D341Med (cell line): Measurements from ENCODE around the gene GGTLC2.
A peak's percentile ranks its signal among the peaks of the same experiment; 100 is the strongest.
"Not testable (repeated sequence)": the region's sequence is repeated elsewhere in the genome, so short reads cannot be mapped to it uniquely, and the experiment has no call there.

ENCODE experiments used
- DNase-seq: peaks from one replicate; pipeline ENCODE4 v3.0.0; 2012; ENCODE audit warnings: low spot score

GGTLC2 gene

GRCh38 chr22:22644314-22644713, at the start of gene GGTLC2:
Gene GGTLC2 (plus strand): TSS chr22:22644614. CDS start chr22:22646346, 1,732 bp downstream.
- not testable (repeated sequence) for DNase-seq

DNA sequence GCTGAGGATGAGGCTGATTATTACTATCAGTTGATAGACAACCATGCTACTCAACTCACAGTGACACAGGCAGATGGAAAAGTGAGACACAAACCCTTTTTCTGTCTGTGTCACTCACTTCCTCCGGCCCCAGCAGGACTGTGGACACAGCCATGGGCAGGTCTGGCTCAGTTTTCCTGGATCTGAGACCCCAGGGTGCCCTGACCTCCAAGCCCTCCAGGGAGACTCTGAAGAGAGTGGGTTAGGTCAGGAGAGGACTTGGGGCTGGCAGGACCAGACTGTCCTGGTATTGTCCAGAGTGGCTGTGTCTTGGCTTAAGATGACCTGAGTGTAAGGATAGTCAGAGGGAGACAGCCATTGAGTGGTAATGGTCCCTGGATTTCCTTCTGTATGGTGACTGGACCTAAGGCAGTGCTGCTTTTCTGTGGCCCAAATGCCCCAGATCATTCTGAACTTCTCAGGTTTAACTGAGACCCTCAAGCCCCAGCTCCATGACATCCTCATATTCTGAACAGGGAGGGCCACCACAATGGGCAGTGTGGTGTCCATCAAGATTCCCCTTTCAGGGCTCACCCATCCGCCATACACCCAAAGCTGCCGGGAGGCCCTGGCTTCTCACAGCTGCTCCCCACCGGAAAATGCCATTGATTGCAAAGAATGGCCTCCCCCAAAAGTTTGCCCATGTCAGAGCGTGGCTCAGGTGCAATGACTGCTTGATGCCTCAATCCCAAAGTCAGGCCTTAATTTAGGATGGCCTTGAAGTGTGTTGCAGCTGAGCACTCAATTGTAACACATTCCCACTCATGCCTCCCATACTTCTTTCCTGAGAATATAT, 49.2 kb upstream of the GGTLC2 start:
- no peak for DNase-seq

GRCh38 chr22:22598144-22598543, 46.3 kb upstream of the GGTLC2 start:
- no peak for DNase-seq

- DNase-seq = no peak
These were observed 45.2 kb upstream of the GGTLC2 start for GRCh38 chr22:22599248-22599647.

DNA sequence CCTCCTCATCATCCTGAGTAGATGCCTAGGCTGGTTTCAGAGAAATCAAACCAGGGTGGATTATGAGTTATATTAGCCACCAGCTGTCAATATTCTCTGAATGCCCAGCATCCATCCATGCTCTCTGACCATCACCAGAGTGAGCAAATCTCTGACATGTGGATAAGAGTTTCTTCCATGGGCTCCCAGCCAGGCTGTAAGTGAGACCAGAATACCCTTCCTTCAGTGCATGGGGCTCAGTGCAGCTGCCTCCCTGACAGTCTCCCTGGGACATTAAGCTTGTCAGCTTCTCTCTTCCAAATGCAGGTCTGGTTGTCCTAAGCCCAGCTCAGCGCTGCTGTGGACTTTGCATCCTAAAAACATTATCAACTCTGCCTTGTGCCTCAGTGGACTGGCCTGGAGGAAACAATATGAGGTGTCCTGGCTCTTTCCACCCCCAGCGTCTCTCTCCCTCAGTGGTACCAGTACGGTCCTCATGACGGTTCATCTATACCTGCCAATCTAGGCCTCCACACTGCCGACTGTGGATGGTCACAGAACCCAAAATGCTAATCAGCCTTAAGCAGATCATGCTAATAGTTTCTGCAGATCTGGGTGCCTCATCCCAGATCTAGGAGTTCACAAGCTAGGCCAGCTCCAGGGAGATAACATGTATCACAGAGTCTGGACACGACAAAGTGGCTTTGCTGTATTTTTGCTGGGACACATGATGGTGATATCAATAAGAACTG, 43.7 kb upstream of the GGTLC2 start:
- DNase-seq = peak; percentile 2

- DNase-seq = peak; percentile 2
These were observed 40.9 kb upstream of the GGTLC2 start for GRCh38 chr22:22603470-22603947.

GRCh38 chr22:22604326-22605073, 39.9 kb upstream of the GGTLC2 start:
- DNase-seq = no peak

- DNase-seq = no peak
These were observed 39.4 kb upstream of the GGTLC2 start for GRCh38 chr22:22605074-22605404.

- DNase-seq = not testable (repeated sequence)
These were observed 36.4 kb upstream of the GGTLC2 start for GRCh38 chr22:22608022-22608421.

DNA sequence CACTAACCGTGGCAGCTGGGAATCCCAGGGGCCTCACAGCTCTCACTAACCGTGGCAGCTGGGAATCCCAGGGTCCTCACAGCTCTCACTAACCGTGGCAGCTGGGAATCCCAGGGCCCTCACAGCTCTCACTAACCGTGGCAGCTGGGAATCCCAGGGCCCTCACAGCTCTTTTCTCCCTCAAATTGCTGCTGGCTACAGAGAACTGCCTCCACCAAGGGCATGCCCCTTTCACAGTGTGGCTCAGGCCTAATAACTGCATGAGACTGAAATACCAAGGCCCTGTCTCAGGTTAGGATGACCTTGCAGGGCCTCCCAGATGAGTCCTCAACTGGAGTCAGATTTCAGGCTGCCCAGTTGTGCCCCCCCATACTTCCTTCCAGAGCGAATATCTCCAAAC, 35.1 kb upstream of the GGTLC2 start:
- DNase-seq = no peak

DNA sequence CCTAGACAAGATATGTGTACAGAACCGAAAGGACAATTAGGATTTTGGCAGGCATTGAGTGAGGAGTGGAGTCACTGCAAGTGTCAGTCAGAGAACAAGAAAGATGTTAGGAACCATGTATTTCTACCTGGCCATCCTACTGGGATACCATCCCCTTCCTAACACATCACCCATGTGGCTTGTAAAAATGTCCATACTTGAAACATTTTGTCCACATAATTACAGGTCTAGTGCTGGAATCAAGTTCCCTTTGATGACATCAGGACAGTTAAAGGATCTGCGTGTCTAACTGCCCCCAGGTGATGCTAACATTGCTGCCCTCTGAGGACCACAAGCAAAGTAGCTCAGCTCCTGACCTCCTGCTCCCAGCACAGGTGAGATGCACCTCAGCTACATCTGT, 31.9 kb upstream of the GGTLC2 start:
- DNase-seq = no peak

- no peak for DNase-seq
These were observed 30.3 kb upstream of the GGTLC2 start for GRCh38 chr22:22614065-22614464.

DNA sequence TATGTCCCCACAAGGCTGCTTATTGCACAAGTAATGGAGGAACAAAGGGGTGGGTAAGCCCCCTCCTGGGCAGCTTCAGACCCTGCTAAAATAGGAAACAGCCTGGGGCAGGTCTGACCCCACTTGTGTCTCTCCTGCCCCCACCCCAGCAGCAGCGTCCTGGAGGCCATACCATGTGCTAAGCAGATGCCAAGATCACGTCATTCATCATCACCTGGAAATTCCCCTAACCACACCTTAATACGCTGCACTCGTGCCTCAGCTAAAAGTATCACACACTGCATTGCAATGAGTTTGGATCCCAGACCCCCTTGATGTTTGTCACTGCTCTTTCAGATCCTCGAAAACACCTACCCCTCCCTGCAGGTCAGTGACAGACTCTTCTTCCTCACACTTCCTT, 27.8 kb upstream of the GGTLC2 start:
- no peak for DNase-seq

- DNase-seq = peak; percentile 18
These were observed 26.0 kb upstream of the GGTLC2 start for GRCh38 chr22:22618448-22618847.

DNA sequence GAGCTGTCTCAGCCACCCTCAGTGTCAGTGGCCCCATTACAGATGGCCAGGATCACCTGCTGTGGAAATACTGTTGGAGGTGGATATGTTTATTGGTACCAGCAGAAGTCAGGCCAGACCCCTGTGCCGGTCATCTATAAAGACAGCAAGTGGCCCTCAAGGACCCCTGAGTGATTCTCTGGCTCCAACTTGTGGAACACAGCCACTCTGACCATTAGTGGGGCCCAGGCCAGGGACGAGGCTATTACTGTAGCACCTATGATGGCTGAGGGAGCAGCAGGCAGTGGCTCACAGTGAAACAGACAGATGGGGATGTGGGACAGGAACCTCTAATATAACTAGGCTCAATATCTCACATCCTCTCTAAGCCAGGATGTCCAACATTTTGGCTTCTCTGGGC, 25.5 kb upstream of the GGTLC2 start:
- no peak for DNase-seq

DNA sequence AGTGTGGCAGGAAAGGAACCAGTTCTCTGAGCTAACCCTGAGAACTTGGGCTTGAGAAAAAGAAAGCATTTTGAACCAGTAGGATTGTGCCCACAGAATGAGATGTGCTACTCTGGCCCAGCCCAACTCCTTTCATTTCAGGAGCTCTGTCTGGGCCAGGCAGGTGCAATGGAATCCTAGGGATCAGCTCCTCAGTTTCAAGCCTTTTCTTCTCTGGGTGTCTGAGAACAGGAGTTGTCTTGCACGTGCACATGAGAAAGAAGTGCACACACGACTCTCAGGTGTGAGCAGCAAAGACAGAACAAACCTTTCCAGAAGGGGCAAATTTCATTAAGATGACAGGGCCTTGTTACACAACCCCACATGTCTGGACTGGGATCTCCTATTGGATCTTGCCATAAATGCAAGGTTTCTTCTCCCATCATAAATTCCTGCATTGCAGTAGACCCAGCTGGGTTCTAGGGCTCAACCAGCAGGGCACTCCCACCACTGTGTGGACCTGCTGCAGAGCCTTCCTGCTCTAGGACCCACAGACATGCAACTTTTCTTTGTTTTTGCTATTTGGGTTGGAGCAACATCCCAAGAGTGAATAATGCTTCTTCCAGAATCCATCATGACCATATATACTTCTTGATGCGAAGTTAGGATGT, 24.5 kb upstream of the GGTLC2 start:
- peak; percentile 8 for DNase-seq

GRCh38 chr22:22628546-22629495, 15.6 kb upstream of the GGTLC2 start:
- not testable (repeated sequence) for DNase-seq

- not testable (repeated sequence) for DNase-seq
These were observed 13.2 kb upstream of the GGTLC2 start for GRCh38 chr22:22631223-22631652.

DNA sequence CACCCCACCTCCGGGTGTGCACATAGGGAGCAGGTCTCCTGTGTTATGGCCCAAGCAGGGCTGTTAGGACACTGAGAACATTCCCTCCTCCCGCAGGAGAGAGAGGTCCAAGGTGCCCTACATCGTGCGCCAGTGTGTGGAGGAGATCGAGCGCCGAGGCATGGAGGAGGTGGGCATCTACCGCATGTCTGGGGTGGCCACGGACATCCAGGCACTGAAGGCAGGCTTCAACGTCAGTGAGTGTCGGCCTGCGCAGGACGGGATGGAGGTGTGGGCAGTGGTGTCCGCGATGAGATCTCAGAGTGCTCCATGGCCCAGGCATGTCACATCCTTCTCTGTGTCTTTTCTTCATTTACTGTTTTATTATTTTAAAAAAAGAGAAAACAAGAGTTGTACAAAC, 12.2 kb upstream of the GGTLC2 start:
- not testable (repeated sequence) for DNase-seq

- DNase-seq = peak; percentile 2
These were observed 10.9 kb upstream of the GGTLC2 start for GRCh38 chr22:22633533-22633932.

DNA sequence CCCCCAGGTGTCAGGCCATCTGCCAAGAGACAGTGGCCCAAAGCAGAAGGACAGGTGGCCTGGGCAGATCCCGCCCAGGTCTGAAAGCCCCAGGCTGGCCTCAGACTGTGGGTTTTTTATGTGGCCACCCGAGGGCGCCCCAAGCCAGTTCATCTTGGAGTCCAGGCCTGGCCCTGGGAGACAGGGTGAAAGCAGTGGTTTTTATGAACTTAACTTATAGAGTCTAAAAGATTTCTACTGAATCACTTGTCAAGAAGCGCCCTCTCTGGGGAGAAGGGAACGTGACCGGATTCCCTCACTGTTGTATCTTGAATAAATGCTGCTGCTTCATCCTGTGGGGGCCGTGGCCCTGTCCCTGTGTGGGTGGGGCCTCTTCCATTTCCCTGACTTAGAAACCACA, 8.2 kb upstream of the GGTLC2 start:
- DNase-seq = not testable (repeated sequence)
